Stimulated activated CD8-positive, alpha-beta memory T cell treated with anti-CD3 and anti-CD28 coated beads, Interleukin-12 subunit alpha, Interleukin-12 subunit beta, amount 100 ng/mL, for 24 hours (primary cell): ENCODE results near the gene F2RL1.
"Not testable (repeated sequence)": the region's sequence is repeated elsewhere in the genome, so short reads cannot be mapped to it uniquely, and the experiment has no call there.

Experiments used
- DNase-seq: peaks from one replicate; pipeline ENCODE4 v3.0.0-alpha.2; 2020; ENCODE audit errors: extremely low read depth

The F2RL1 gene

GRCh38 chr5:76849419-76850291, 30.8 kb downstream of the F2RL1 start, which contains the start of gene S100Z:
TSS of gene S100Z (plus strand) at chr5:76850014. CDS start at chr5:76875360, 25,346 bp downstream.
- no peak for DNase-seq

GRCh38 chr5:76850543-76851145, 31.8 kb downstream of the F2RL1 start:
- DNase-seq, result no peak

GRCh38 chr5:76851728-76852369, 33.0 kb downstream of the F2RL1 start:
- DNase-seq, result no peak

GRCh38 chr5:76852772-76853171, 33.9 kb downstream of the F2RL1 start:
- no peak for DNase-seq

GRCh38 chr5:76853741-76854140, 34.9 kb downstream of the F2RL1 start:
- DNase-seq, result not testable (repeated sequence)

- no peak for DNase-seq
These were observed 35.8 kb downstream of the F2RL1 start for GRCh38 chr5:76854644-76855043.

GRCh38 chr5:76855501-76855900, 36.7 kb downstream of the F2RL1 start:
- DNase-seq, result not testable (repeated sequence)

- no peak for DNase-seq
These were observed 37.1 kb downstream of the F2RL1 start for GRCh38 chr5:76855961-76856360.

- DNase-seq, result not testable (repeated sequence)
These were observed 38.0 kb downstream of the F2RL1 start for GRCh38 chr5:76856800-76857199.

- DNase-seq, result no peak
These were observed 40.9 kb downstream of the F2RL1 start for GRCh38 chr5:76859591-76860247.

- DNase-seq, result no peak
These were observed 42.8 kb downstream of the F2RL1 start for GRCh38 chr5:76861612-76862011.

- DNase-seq, result no peak
These were observed 44.2 kb downstream of the F2RL1 start for GRCh38 chr5:76863001-76863400.

- DNase-seq, result no peak
These were observed 47.7 kb downstream of the F2RL1 start for GRCh38 chr5:76866503-76866902.

GRCh38 chr5:76867038-76867437, 48.2 kb downstream of the F2RL1 start:
- no peak for DNase-seq

- DNase-seq, result no peak
These were observed 49.2 kb downstream of the F2RL1 start for GRCh38 chr5:76867827-76868693.

- no peak for DNase-seq
These were observed 51.2 kb downstream of the F2RL1 start for GRCh38 chr5:76870046-76870445.

GRCh38 chr5:76874088-76874581, 55.3 kb downstream of the F2RL1 start:
- no peak for DNase-seq
